SU-DHL-6 (cell line): ENCODE results near the gene ACKR1.

ENCODE experiments used
- EZH2phosphoT487 ChIP-seq: fragments of 200-600 bp; sonication (generic), shearing (Covaris generic); conservative IDR thresholded peaks from 2 replicates; pipeline ENCODE4 v1.6.1; 2018; ENCODE audit warnings: mild to moderate bottlenecking, antibody characterized with exemption, low read length, moderate library complexity, mixed read lengths
- TF ChIP-seq, protein P1 (sequence below): fragments of 200-600 bp; sonication (generic); IDR thresholded peaks from one replicate; pipeline ENCODE4 v1.5.1; 2017; ENCODE audit warnings: antibody characterized with exemption, mild to moderate bottlenecking, low read length, moderate library complexity; ENCODE audit not compliant: insufficient read depth, poor library complexity, severe bottlenecking

DNA sequence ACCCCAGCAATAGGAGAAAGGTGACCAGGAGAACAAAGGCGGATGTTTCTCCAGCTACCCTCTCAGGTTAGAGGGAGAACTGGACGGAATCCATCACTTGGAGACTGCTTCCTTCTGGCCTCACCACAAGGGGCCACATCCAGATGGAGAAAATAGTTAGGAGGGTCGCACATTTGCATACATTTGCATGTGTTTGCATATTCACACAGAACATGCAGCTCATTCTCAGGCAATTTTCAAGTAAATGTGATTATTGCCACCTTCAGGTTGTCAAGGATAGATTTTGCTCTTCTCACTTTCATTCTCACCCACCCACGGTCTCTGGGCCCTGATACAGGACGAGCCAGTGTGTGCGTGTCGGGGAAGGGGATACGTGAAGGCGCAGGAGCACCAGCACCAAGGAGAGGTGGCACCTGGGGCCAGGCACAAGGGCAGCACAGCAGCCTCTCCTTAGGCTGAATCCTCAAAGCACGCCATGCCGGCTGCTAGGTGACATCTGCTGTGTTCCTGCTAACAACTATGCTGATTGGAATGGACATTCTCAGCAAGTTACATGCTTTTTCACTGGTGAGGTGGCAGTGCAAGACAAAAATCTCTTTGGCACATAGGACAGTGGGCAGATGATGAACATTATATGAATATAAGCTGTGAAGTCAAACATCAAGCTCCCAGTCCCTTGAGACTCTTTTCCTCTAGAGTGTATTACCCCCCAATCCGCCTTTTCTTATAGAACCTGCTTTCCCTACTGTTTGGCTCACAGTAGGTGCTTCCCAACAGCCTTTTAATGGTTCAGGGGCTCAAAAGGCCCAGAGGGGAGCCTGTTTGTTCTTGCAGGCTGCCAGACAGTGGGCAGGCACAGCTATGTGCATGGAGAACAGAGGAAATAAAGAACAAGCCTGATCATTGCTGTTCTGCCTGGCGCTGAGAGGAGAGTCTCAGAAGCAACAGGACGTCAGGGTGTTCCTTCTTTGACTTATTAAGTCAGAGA is 14.3 kb downstream of the ACKR1 start:
- TF ChIP-seq, protein P1, sequence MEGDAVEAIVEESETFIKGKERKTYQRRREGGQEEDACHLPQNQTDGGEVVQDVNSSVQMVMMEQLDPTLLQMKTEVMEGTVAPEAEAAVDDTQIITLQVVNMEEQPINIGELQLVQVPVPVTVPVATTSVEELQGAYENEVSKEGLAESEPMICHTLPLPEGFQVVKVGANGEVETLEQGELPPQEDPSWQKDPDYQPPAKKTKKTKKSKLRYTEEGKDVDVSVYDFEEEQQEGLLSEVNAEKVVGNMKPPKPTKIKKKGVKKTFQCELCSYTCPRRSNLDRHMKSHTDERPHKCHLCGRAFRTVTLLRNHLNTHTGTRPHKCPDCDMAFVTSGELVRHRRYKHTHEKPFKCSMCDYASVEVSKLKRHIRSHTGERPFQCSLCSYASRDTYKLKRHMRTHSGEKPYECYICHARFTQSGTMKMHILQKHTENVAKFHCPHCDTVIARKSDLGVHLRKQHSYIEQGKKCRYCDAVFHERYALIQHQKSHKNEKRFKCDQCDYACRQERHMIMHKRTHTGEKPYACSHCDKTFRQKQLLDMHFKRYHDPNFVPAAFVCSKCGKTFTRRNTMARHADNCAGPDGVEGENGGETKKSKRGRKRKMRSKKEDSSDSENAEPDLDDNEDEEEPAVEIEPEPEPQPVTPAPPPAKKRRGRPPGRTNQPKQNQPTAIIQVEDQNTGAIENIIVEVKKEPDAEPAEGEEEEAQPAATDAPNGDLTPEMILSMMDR, result no peak
- TF ChIP-seq EZH2phosphoT487, result no peak
